ENCODE measurements around the gene ASPN.
A peak's percentile ranks its signal among the peaks of the same experiment; 100 is the strongest.

ASPN gene

GRCh38 chr9:92406477-92406876 is 75.8 kb downstream of the ASPN start:
- in situ Hi-C loops (cut with MboI; ENCODE audit: low pct_unique_long_range_greater_than_20kb, low sequenced_read_pairs, unreplicated experiment) = no loop called here
- TF ChIP-seq CTCF (IDR thresholded peaks at IDR 0.05; ENCODE audit: extremely low read depth, insufficient read depth, missing control alignments) = no peak
- DNase-seq (ENCODE audit: low spot score) = peak; percentile 17

All from GM13977 (cell line).